IMR-90 (cell line): ENCODE measurements around the gene TNNC2. TPM values are rescaled to one million over a fixed set of nuclear protein-coding genes. Genes with fewer than 3 reads are reported as not detected.

Source experiments
- CEBPB ChIP-seq: IDR thresholded peaks from 2 replicates; pipeline ENCODE4 v1.6.1; 2012; ENCODE audit warnings: low read depth, low read length, improper control_type of control experiment
- RCOR1 ChIP-seq: IDR thresholded peaks from 2 replicates; pipeline ENCODE4 v1.6.1; 2012; ENCODE audit warnings: mild to moderate bottlenecking, low read length, improper control_type of control experiment; ENCODE audit not compliant: insufficient replicate concordance
- SMC3 ChIP-seq: fragments of 150-350 bp; IDR thresholded peaks from 2 replicates; pipeline ENCODE4 v1.6.1; 2016; ENCODE audit warnings: low read depth, mild to moderate bottlenecking, antibody characterized with exemption, low read length, moderate library complexity
- polyA plus RNA-seq, 3 experiments: library from polyadenylated mRNA; depleted of rRNA; stranded (reverse); fragments of >200 nt; gene quantifications; 2 replicates each; pipeline ENCODE4 v1.2.3, GENCODE V29; 2012; ENCODE audit warnings: low replicate concordance in 1 of 3
- total RNA-seq: library from RNA; depleted of rRNA; stranded (reverse); fragments of >200 nt; gene quantifications from 2 replicates; pipeline ENCODE4 v1.2.3, GENCODE V29; 2012

The TNNC2 gene
- total and polyA plus RNA-seq, 2 of the 4 experiments (the other 2 are of a cell fraction): 0.46 TPM; not detected in 1

GRCh38 chr20:45833883-45834796 lies 7.0 kb upstream of the TNNC2 start (continued):
- TF ChIP-seq CEBPB: no peak
- no peak for TF ChIP-seq RCOR1
- TF ChIP-seq SMC3: no peak
